Loucy (cell line): Measurements from ENCODE around the gene PRRX2.

Experiments
- EZH2phosphoT487 ChIP-seq: fragments of 200-600 bp; IDR thresholded peaks from 2 replicates; pipeline ENCODE4 v1.6.1; 2018; ENCODE audit warnings: antibody characterized with exemption, mild to moderate bottlenecking, moderate library complexity, borderline replicate concordance
- TF ChIP-seq, protein P1 (sequence below): fragments of 200-600 bp; sonication (generic); conservative IDR thresholded peaks from 2 replicates; pipeline ENCODE4 v1.5.1; 2014; ENCODE audit warnings: mild to moderate bottlenecking, antibody characterized with exemption, low read length

- TF ChIP-seq, protein P1, sequence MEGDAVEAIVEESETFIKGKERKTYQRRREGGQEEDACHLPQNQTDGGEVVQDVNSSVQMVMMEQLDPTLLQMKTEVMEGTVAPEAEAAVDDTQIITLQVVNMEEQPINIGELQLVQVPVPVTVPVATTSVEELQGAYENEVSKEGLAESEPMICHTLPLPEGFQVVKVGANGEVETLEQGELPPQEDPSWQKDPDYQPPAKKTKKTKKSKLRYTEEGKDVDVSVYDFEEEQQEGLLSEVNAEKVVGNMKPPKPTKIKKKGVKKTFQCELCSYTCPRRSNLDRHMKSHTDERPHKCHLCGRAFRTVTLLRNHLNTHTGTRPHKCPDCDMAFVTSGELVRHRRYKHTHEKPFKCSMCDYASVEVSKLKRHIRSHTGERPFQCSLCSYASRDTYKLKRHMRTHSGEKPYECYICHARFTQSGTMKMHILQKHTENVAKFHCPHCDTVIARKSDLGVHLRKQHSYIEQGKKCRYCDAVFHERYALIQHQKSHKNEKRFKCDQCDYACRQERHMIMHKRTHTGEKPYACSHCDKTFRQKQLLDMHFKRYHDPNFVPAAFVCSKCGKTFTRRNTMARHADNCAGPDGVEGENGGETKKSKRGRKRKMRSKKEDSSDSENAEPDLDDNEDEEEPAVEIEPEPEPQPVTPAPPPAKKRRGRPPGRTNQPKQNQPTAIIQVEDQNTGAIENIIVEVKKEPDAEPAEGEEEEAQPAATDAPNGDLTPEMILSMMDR: no peak
- no peak for TF ChIP-seq EZH2phosphoT487
Measured at GRCh38 chr9:129761293-129761900, 96.0 kb downstream of the PRRX2 start.
